Uterus (tissue), 4 donors: ENCODE measurements around the gene CRELD2. TPM values are rescaled to one million over a fixed set of nuclear protein-coding genes. Genes with fewer than 3 reads are reported as not detected.

Experiments
- DNase-seq, 2 donors: peaks; one replicate each; pipeline ENCODE4 v3.0.0-alpha.2; 2019 to 2020
- H3K27ac ChIP-seq, 2 donors: fragments of 200-600 bp; sonication (generic); 1 replicate in 1 of 2; 2 replicates in 1 of 2; pipeline ENCODE4 v1.5.1; 2016 to 2018
- H3K27me3 ChIP-seq, 2 donors: fragments of 200-600 bp; sonication (generic); one replicate each; pipeline ENCODE4 v1.5.1; 2018 to 2019; ENCODE audit warnings: control low read depth in 1 of 2
- H3K36me3 ChIP-seq, 2 donors: fragments of 200-600 bp; sonication (generic); one replicate each; pipeline ENCODE4 v1.5.1; 2019; ENCODE audit warnings: control low read depth in 1 of 2
- H3K4me1 ChIP-seq, 2 donors: fragments of 200-600 bp; sonication (generic); one replicate each; pipeline ENCODE4 v1.5.1; 2018 to 2019; ENCODE audit warnings: control low read depth in 1 of 2
- H3K4me3 ChIP-seq, 2 donors: fragments of 200-600 bp; sonication (generic); 1 replicate in 1 of 2; 2 replicates in 1 of 2; pipeline ENCODE4 v1.5.1; 2018 to 2019; ENCODE audit warnings: mild to moderate bottlenecking in 1 of 2
- H3K9me3 ChIP-seq, 2 donors: fragments of 200-600 bp; sonication (generic); one replicate each; pipeline ENCODE4 v1.5.1; 2019; ENCODE audit warnings: control low read depth in 1 of 2
- CTCF ChIP-seq, 4 experiments: fragments of 200-600 bp in 2 of 4; fragments of 450-650 bp in 2 of 4; sonication (generic) in 2 of 4; IDR thresholded peaks; one replicate each; pipeline ENCODE4 v1.5.1; 2016 to 2019; ENCODE audit warnings: antibody characterized with exemption in 4 of 4, mild to moderate bottlenecking in 2 of 4, moderate library complexity in 1 of 4
- POLR2A ChIP-seq, 2 donors: fragments of 450-650 bp; IDR thresholded peaks; one replicate each; pipeline ENCODE4 v1.6.1; 2016; ENCODE audit warnings: antibody characterized with exemption in 2 of 2, mild to moderate bottlenecking in 1 of 2, moderate library complexity in 1 of 2
- intact Hi-C: fragments of 100-400 bp; cut with DNase I; formaldehyde crosslinking; loops from one replicate; pipeline ENCODE4 v1.15.1; 2023; ENCODE audit warnings: low total_unique reads
- total RNA-seq, 4 donors: library from RNA; depleted of rRNA in 3 of 4; stranded (reverse); fragments of >200 nt in 3 of 4; gene quantifications; one replicate each; pipeline versions ENCODE4 v1.1.0 to v1.2.4, GENCODE V29; 2014 to 2023
- donor health status: DM: yes; HTN: yes; CAD: no.

The CRELD2 gene
- total RNA-seq, 4 donors from 2014 or later = 3.6 to 37.0 (median 14.6) TPM

GRCh38 chr22:49951000-49951677 lies 32.7 kb downstream of the CRELD2 start:
- DNase-seq = no peak
- Histone ChIP-seq H3K27ac (no peak overlapping the region), H3K4me3 (no peak overlapping the region), H3K36me3 (no peaks in the 10 kb centered on the region), H3K27me3 (no peaks in the 10 kb centered on the region), H3K4me1 (peaks cover 0 to 3% of the 10 kb centered on the region in 2 donors), H3K9me3 (no peaks in the 10 kb centered on the region)
- intact Hi-C loops = no loop called here
- no peak for TF ChIP-seq POLR2A (IDR thresholded peaks at IDR 0.05)

- peaks cover 0 to 3% of the 10 kb centered on the region in 2 donors for H3K4me1 ChIP-seq
- DNase-seq = no peak
- TF ChIP-seq POLR2A (IDR thresholded peaks at IDR 0.05) = no peak
- TF ChIP-seq CTCF (IDR thresholded peaks at IDR 0.05) = no peak
- H3K36me3 ChIP-seq = no peaks in the 10 kb centered on the region
- no peaks in the 10 kb centered on the region for H3K27me3 ChIP-seq
- H3K9me3 ChIP-seq = no peaks in the 10 kb centered on the region
- intact Hi-C loops = no loop called here
- H3K27ac ChIP-seq = peak overlapping the region in 1 of 2 donors; percentile 39
- H3K4me3 ChIP-seq = no peak overlapping the region
These were observed 33.2 kb downstream of the CRELD2 start for GRCh38 chr22:49951678-49951985.

DNA sequence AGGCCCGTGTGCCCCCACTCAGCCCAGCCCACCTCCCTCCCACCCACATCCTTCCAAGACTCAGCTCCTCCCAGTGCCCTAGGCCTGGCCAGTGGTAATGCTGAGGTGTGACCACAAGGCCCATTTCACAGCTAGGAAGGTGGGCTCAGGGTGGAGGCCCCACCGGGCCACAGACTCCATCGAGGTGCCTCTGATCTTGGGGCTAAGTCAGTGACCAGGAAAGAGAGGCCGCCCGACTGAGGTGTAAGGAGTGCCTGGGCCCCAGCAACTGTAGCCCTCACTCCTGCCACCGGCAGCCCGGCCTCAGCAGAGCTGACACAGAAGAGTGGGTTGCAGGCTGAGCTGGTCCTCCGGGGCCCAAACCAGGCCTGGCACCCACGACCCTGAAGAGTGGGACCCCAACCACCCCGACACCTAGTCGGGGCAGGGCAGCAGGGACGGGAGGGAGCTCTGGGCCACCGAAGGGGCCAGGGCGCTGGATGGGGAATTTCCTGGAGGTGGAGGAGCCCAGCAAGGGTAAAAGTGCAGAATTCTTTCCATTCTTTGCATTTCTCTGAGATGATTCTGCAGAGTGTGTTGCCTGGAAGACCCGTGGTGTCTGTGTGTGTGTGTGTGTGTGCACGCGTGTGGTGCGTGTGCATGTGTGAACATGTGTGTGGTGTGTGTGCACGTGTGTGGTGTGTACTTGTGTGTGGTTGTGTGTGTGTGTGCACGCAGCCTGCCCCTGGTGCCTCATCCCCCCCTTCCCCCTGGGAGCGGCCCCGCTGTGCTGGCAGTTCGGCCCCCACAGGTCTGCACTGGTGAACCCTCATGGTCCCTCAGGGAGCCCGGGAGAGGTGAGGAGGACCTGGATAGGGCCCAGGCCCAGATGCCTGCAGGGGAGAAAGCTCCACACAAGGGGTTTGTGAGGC lies 33.8 kb downstream of the CRELD2 start:
- Histone ChIP-seq H3K4me1 (peaks cover 0 to 3% of the 10 kb centered on the region in 2 donors), H3K27ac (peak overlapping the region in 1 of 2 donors; percentile 39), H3K9me3 (no peaks in the 10 kb centered on the region), H3K4me3 (no peak overlapping the region), H3K36me3 (no peaks in the 10 kb centered on the region), H3K27me3 (no peaks in the 10 kb centered on the region)
- no peak for DNase-seq
- TF ChIP-seq CTCF (IDR thresholded peaks at IDR 0.05) (no peak), POLR2A (IDR thresholded peaks at IDR 0.05) (no peak)
- intact Hi-C loops = no loop called here

GRCh38 chr22:49953027-49953679 lies 34.7 kb downstream of the CRELD2 start:
- intact Hi-C loops = no loop called here
- H3K36me3 ChIP-seq = no peaks in the 10 kb centered on the region
- no peak overlapping the region for H3K4me3 ChIP-seq
- no peak for DNase-seq
- H3K4me1 ChIP-seq = peaks cover 0 to 3% of the 10 kb centered on the region in 2 donors
- no peaks in the 10 kb centered on the region for H3K9me3 ChIP-seq
- TF ChIP-seq POLR2A (IDR thresholded peaks at IDR 0.05) = no peak
- TF ChIP-seq CTCF (IDR thresholded peaks at IDR 0.05) = no peak
- peak overlapping the region in 1 of 2 donors; percentile 49 for H3K27ac ChIP-seq
- H3K27me3 ChIP-seq = no peaks in the 10 kb centered on the region

DNA sequence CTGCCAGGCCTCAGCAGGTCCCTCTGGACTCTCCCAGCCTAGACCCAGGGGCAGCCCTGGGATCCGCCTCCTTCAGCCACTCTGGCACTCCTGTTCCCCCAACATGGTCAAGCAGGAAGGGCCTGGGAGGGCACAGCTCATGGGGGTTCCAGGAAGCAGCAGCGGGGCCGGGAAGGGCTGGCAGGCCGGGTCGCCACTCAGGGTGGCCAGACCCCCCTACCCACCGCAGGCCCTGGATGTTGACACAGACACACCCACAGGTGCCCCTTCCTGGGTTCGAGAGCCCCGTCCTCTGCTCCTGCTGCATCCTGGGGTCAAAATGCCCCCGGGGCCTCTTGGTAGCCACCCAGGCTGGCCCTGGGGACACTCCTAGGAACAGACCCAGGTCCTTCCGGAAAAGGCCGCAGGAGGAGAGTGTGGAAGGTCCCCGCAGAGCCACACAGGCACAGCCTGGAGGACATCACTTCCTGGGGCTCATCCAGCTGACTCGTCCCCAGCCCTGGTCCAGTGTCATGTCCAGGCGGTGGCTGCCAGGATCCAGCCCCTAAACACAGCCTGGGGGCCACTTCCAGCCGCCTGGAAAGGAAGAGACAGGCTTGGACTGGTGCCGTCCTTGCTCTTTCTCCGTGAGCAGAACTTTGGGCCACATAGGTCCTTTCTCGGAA lies 35.4 kb downstream of the CRELD2 start:
- peak overlapping the region; percentile 26 to 49 for H3K27ac ChIP-seq
- H3K36me3 ChIP-seq = no peaks in the 10 kb centered on the region
- peaks cover 0 to 3% of the 10 kb centered on the region in 2 donors for H3K4me1 ChIP-seq
- H3K4me3 ChIP-seq = no peak overlapping the region
- DNase-seq = no peak
- TF ChIP-seq CTCF (IDR thresholded peaks at IDR 0.05) = no peak
- TF ChIP-seq POLR2A (IDR thresholded peaks at IDR 0.05) = no peak
- intact Hi-C loops = no loop called here
- H3K27me3 ChIP-seq = no peaks in the 10 kb centered on the region
- no peaks in the 10 kb centered on the region for H3K9me3 ChIP-seq
